Measurements from ENCODE around the gene ZNF3.

ZNF3 gene

GRCh38 chr7:100107890-100108289, 26.4 kb upstream of the ZNF3 start:
- DNase-seq, result no peak

- DNase-seq, result no peak
Observed at GRCh38 chr7:100107125-100107737, 25.7 kb upstream of the ZNF3 start.

GRCh38 chr7:100106633-100107032, 25.1 kb upstream of the ZNF3 start:
- DNase-seq, result no peak

DNA sequence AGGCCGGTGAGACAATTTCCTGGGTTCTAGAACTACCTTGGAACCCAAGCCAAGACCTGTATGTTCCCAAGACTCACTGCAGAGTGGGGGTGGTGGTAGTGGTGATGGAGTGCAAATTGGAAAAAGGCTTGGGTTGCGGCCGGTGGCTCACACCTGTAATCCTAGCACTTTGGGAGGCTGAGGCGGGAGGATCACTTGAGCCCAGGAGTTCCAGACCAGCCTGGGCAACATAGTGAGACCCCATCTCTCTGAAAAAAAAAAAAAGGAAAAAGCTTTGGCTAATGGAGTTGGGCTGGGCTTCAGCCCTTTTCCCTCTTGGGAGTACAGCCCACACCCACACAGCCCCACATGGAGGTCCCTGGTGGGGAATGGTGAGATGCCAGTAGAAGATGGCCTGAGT, 24.0 kb upstream of the ZNF3 start:
- no peak for DNase-seq

DNA sequence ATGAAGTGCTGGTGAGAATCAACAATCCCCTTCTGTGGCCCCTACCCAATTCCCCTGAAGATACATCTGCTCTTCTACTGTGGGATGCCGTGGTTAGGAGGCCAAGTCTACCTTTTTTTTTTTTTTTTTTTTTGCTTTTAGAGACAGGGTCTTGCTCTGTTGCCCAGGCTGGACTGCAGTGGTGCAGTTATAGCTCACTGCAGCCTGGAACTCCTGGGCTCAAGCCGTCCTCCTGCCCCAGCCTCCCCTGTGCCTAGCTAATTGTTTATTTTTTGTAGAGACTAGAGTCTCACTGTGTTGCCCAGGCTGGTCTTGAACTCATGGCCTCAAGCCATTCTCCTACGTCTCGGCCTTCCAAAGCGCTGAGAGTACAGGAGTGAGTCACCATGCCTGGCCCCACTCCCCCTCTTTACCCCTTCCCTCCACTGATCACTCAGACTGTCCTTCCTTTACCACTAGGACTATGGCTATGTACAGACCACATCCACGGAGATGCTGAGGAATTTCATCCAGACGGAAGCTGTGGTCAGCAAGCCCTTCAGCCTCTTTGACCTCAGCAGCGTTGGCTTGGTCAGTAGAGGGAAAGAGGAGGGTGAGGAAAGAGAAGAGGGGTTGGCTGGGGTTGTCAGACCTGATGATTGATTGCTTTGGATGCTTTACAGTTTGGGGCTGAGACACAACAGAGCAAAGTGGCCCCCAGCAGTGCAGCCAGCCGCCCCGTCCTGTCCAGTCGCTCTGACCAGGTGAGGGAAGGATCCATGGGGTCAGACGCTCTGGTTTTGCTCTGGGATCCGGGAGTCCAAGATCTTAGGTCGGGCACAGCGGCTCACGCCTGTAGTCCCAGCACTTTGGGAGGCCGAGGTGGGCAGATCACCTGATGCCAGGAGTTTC, 21.7 kb upstream of the ZNF3 start:
- DNase-seq, result no peak

GRCh38 chr7:100101016-100101862, 19.7 kb upstream of the ZNF3 start, which contains the start of the genes AP4M1 and MCM7:
AP4M1 (plus strand) TSS chr7:100101643; CDS start chr7:100101715, 72 bp downstream.
MCM7 (minus strand) TSS chr7:100101397; CDS start chr7:100101294, 103 bp downstream.
- DNase-seq, result peak; percentile 99

- DNase-seq, result peak; percentile 89
Observed at GRCh38 chr7:100100420-100101015, 19.0 kb upstream of the ZNF3 start.

DNA sequence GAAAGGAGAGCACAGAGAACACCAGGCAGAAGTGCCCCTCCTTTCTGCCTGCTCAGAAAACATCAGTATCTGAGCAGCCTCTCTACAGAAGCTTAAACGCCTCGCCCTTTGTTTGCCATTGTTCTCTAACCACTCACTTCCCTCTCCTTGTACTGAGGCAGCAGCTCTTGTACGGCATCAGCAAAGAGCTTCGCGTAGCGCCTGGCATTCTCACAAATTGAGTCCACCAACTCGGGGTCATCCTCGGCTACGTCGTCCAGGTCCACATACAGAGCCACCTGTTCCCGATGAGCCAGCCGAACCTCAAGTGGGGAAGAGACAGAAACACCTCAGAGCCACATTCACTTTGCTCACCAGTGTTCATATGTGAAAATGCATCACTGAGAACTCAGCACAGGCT, 17.9 kb upstream of the ZNF3 start:
- DNase-seq, result no peak

DNA sequence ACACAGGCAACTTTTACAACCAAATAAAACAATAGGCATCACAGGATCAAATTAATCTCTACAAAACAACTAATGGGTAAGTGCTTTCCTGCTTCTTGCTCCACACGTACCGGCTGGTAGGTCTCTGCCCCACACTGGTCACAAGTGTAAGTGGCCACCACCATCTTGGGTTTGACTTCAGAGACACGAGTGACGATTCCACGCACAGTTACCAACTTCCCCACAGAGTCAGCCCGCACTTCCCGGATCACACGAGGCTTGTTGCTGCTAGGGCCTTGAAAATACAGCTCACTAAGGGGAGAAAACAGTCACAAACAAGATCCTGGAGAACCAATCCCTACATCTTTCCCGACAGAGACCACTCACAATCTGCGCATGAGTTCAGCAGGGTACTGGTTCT, 17.4 kb upstream of the ZNF3 start:
- DNase-seq, result no peak

DNA sequence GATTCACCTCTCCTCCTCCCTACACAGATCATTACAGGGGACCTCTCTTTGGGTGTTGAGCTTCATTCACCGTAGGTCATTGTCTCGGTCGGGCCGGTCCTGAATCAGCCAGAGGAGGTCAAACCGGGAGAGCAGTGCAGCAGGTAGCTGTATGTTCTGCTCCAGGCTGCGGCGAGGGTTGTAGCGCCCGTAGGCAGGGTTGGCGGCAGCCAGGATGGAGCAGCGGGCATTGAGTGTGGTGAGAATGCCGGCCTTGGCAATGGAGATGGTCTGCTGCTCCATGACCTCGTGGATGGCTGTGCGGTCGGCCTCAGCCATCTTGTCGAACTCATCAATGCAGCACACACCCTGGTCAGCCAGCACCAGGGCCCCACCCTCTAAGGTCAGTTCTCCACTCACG, 14.2 kb upstream of the ZNF3 start:
- DNase-seq, result no peak

DNA sequence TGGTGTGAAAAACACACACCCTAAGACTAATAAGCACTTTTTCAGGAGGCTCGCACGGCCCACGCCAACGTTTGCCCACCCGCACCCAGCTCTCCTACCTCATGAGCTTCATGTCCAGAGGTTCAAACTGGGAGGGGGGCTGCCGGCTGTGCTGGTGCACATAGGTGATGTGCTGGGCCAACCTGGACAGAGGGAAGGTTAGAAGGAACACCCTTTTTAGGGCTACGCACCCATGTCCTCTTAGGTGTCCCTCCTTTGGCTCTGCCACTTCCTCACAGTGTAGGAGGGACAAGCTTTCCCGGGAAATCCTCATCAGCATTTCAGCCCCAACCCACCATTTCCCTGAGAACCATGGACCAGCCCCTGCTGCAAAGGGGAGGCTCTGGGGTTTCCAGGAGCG, 13.8 kb upstream of the ZNF3 start:
- no peak for DNase-seq

DNA sequence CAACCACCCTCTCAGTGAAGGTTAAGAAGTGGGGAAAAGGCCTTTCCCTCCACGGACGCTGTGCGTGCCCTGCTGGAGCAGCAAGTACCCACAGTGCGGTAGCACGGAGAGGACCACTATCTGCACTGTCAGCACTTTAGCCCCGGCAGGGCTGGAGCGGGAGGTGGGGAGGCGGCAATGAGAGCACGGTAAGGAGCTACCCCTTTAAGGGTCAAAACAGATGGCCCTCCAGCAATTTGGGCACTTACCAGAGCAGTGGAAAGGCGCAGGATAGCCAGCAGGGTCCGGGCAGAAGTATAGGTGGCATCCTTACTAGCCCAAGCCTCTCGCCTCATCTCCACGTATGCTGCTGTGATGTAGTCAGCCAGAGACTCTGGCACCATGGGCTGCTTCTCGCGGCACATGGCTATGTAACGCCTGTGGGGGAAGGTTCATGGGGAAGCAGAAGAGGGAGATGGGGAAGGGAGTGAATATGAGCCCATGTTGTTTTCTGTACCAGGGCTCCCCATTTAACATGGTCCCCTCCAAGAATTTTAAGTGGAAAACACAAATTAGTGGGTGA, 12.5 kb upstream of the ZNF3 start:
- no peak for DNase-seq

GRCh38 chr7:100093498-100093897, 12.0 kb upstream of the ZNF3 start:
- no peak for DNase-seq

DNA sequence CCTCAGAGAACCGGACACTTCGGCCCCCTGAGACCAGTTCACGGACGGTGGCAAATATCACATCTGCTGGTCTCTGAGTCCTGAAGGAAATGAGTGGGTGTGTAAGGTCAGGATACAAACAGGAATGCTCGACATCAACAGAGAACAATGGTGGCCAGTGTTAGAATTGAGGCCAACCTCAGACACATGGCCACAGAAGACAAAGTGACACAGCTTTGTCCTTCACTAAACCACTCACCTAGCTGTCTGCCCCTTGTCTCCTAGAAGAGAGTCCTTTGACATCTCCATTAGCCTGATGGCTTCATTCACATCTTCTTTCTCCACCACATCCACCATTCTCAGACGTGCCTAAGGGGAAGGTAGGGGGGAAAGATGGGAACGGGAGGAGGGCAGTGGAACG, 11.5 kb upstream of the ZNF3 start:
- DNase-seq, result no peak

DNA sequence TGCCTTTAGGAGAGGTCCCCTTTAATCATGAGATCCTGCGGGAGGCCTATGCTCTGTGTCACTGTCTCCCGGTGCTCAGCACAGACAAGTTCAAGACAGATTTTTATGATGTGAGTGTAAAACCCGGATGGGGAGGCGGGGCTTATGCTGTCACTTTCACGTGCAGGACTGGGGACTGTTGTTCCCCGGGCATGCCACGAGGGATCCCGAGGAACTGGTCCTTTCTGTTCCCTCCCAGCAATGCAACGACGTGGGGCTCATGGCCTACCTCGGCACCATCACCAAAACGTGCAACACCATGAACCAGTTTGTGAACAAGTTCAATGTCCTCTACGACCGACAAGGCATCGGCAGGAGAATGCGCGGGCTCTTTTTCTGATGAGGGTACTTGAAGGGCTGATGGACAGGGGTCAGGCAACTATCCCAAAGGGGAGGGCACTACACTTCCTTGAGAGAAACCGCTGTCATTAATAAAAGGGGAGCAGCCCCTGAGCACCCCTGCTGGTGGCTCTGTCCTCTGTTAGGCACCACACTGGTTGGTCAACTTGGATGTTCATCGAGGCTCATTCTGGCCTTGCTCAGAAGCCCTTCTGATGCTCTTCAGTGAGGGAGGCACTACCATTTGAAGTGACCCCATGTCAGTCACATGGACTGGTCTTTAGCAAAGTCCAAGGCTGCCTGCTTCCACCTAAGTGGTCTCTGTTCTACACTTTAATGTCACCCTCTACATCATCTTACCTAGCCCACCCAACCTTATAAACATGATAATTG, 10.1 kb upstream of the ZNF3 start:
- DNase-seq, result peak; percentile 51

- DNase-seq, result no peak
Observed at GRCh38 chr7:100090527-100091410, 9.2 kb upstream of the ZNF3 start.

DNA sequence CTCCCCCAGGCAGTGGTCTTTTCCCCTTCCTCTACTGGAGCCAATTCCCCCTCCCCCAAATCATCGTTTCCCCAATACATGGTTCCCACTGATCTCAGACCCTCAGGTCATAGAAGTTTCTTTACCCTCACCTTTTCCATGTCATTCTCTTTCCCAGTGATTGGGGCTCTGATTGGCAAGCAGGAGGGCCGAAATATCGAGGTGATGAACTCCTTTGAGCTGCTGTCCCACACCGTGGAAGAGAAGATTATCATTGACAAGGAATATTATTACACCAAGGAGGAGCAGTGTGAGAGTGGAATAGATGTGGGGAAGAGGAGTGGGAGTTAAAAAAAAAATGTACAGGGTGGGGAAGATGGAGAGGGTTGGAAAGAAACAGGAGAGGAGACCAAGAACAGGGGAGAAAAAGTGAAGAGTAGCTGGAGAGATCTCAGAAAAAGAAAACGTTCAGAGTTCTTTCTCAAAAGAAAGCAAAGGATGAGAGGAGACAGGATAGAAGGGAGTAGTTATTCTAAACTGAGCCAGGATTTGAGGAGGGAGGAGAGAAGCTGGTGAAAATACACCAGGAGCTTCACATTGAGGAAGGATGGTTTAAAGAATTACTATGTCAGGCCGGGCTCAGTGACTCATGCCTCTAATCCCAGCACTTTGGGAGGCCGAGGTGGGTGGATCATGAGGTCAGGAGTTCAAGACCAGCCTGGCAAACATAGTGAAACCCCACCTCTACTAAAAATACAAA, 8.1 kb upstream of the ZNF3 start:
- DNase-seq, result no peak

- peak; percentile 91 for DNase-seq
Observed at GRCh38 chr7:100088621-100089457, 7.3 kb upstream of the ZNF3 start, which contains the start of gene COPS6. COPS6 (plus strand) TSS chr7:100088969; CDS start chr7:100088991, 22 bp downstream.

DNA sequence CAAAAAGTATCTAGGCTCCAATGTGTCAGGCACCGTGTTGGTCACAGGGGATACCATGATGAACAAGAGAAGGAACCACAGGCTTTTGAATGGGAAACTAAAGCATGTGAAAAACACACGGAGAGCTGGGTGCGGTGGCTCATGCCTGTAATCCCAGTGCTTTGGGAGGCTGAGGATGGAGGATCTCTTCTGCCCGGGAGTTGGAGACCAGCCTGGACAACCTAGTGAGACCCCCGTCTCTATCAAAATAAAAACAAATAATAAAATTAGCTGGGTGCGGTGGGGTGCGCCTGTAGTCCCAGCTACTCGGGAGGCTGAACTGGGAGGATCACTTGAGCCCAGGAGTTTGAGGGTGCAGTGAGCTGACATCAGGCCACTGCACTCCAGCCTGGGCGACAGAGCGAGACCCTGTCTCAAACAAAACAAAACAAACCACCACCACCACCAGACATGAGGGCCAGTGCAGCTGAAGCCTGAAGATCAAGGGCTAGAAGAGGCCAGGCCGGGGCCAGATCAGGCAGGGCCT, 6.6 kb upstream of the ZNF3 start:
- no peak for DNase-seq

Data from stimulated activated CD4-positive, alpha-beta T cell treated with anti-CD3 and anti-CD28 coated beads, Interleukin-15, amount 100 ng/mL, for 24 hours (primary cell).